ENCODE data around the gene MT1M.

DNA sequence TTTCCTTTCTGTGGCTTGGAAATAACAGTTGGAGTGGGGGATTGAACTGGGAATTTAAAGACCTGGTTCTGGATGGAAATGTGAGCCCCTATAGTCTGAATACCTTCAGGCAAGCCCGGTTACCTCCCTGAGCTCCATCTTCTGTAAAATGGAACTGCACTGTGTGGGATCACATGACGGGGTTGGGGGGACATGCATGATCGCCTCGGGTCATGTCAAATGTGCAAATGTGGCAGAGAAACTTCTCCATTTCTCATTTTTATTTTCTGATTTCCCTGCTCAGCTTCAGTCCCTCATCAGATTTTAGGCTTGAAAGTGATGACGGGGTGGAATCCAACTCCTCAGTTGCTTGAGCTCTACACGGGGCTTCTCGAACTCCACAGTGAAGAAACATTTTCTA, 20.8 kb downstream of the MT1M start:
- TF ChIP-seq POLR2A (IDR thresholded peaks at IDR 0.05): no peak
- TF ChIP-seq, protein P1, sequence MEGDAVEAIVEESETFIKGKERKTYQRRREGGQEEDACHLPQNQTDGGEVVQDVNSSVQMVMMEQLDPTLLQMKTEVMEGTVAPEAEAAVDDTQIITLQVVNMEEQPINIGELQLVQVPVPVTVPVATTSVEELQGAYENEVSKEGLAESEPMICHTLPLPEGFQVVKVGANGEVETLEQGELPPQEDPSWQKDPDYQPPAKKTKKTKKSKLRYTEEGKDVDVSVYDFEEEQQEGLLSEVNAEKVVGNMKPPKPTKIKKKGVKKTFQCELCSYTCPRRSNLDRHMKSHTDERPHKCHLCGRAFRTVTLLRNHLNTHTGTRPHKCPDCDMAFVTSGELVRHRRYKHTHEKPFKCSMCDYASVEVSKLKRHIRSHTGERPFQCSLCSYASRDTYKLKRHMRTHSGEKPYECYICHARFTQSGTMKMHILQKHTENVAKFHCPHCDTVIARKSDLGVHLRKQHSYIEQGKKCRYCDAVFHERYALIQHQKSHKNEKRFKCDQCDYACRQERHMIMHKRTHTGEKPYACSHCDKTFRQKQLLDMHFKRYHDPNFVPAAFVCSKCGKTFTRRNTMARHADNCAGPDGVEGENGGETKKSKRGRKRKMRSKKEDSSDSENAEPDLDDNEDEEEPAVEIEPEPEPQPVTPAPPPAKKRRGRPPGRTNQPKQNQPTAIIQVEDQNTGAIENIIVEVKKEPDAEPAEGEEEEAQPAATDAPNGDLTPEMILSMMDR (IDR thresholded peaks at IDR 0.05 in 4 of 5, conservative IDR thresholded peaks at IDR 0.05 in 1 of 5): no peak

Measured in gastrocnemius medialis (tissue), 4 donors.